Activated CD8-positive, alpha-beta T cell treated with anti-CD3 and anti-CD28 coated beads for 36 hours (primary cell): ENCODE data around the gene HINFP. TPM values are rescaled to one million over a fixed set of nuclear protein-coding genes. Genes with fewer than 3 reads are reported as not detected.
"Not testable (repeated sequence)": the region's sequence is repeated elsewhere in the genome, so short reads cannot be mapped to it uniquely, and the experiment has no call there.

Experiments used
- ATAC-seq: fragments of 200-7000 bp; cut with Tn5 transposase; one replicate; pipeline ENCODE4 v1.10.0; 2021; ENCODE audit warnings: mild to moderate bottlenecking, moderate library complexity
- CTCF ChIA-PET: fragments of 350-600 bp; sonication (Branson Sonifier 250); formaldehyde crosslinking; loops from one replicate; lab custom pipeline; 2021; ENCODE audit warnings: antibody characterized with exemption; lab: Charles Lee
- POLR2A ChIA-PET: fragments of 350-600 bp; sonication (Branson Sonifier 250); formaldehyde crosslinking; loops from one replicate; lab custom pipeline; 2021; ENCODE audit warnings: antibody characterized with exemption; lab: Charles Lee
- DNase-seq: peaks from one replicate; pipeline ENCODE4 v3.0.0-alpha.2; 2020
- H3K27ac Mint-ChIP-seq: one replicate; pipeline ENCODE4 v1.8.0; 2021; ENCODE audit warnings: mild to moderate bottlenecking, mixed read lengths
- H3K27me3 Mint-ChIP-seq: one replicate; pipeline ENCODE4 v1.8.0; 2021; ENCODE audit warnings: mixed read lengths
- H3K36me3 Mint-ChIP-seq: one replicate; pipeline ENCODE4 v1.8.0; 2021; ENCODE audit warnings: low read depth, mixed read lengths
- H3K4me1 Mint-ChIP-seq: one replicate; pipeline ENCODE4 v1.8.0; 2021; ENCODE audit warnings: low read depth, mixed read lengths
- H3K4me3 Mint-ChIP-seq: one replicate; pipeline ENCODE4 v1.8.0; 2021; ENCODE audit warnings: mild to moderate bottlenecking, moderate library complexity, mixed read lengths
- H3K9me3 Mint-ChIP-seq: one replicate; pipeline ENCODE4 v1.8.0; 2021; ENCODE audit warnings: mixed read lengths
- CTCF ChIP-seq: fragments of 200-600 bp; IDR thresholded peaks from one replicate; pipeline ENCODE4 v1.8.0; 2022; ENCODE audit warnings: antibody characterized with exemption, mild to moderate bottlenecking
- intact Hi-C: fragments of 100-400 bp; cut with micrococcal nuclease; formaldehyde crosslinking; loops from one replicate; pipeline ENCODE4 v1.10.0; 2022
- total RNA-seq, 2 experiments: library from RNA; stranded (reverse); gene quantifications; one replicate each; pipeline ENCODE4 v1.2.3, GENCODE V29; 2021

HINFP gene
- total RNA-seq, 2 experiments from 2014 or later: 23.9 to 26.5 TPM

DNA sequence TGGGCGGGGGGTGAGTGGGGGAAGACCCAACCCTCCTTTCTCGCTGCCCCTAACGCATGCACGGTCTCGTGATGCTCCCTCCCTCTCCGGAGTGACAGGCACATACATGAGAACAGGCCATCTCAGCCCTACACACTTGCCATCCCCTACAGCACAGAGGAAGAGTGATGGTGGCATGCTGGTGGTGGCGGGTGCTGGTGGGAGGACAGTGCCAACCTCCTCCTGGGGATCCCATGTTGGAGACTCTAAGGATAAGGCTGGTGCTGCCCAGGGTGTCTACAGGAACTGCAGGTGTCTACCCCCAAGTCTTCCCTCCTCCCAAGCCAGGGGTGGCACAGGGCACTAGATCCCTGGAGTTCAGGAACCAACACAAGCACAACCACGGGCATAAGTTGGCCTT, 40.5 kb downstream of the HINFP start:
- no peak for DNase-seq
- TF ChIP-seq CTCF: no peak
- intact Hi-C loops: no loop called here
- no peaks in the 10 kb centered on the region for H3K9me3 Mint-ChIP-seq
- POLR2A ChIA-PET: no interaction called here
- H3K4me3 Mint-ChIP-seq: no peak overlapping the region
- H3K4me1 Mint-ChIP-seq: no peaks in the 10 kb centered on the region
- CTCF ChIA-PET: no interaction called here
- no peak for ATAC-seq
- H3K27ac Mint-ChIP-seq: no peak overlapping the region
- H3K36me3 Mint-ChIP-seq: no peaks in the 10 kb centered on the region
- H3K27me3 Mint-ChIP-seq: no peaks in the 10 kb centered on the region

DNA sequence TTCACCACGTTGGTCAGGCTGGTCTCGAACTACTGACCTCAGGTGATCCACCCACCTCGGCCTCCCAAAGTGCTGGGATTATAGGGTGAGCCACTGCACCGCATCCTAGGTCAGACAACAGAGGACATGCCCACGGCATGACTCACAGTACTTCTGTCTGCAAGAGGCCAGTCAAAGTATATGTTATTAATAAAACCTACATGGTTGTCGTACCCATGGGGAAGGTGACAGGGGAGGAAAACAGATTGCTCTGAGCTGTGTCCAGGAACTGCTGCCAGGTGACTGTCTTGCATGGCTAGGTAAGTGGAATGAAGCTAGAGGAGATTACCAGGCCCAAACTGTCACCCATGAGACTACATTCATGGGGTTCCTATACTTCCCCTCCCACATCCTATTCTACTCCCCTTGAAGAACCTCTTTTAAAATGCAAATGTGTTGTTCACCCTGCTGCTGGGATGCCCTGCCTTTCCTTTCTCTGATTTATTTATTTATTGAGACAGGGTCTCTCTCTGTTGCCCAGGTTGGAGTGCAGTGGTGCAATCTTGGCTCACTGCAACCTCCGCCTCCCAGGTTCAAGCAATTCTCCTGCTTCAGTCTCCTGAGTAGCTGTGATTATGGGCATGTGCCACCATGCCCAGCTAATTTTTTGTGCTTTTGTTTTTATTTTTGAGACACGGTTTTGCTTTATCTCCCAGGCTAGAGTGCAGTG, 45.1 kb downstream of the HINFP start:
- Mint-ChIP-seq H3K36me3 (no peaks in the 10 kb centered on the region), H3K4me1 (peaks cover 9% of the 10 kb centered on the region), H3K27ac (no peak overlapping the region), H3K27me3 (no peaks in the 10 kb centered on the region), H3K9me3 (no peaks in the 10 kb centered on the region), H3K4me3 (no peak overlapping the region)
- intact Hi-C loops: no loop called here
- DNase-seq (no peak), ATAC-seq (no peak)
- CTCF ChIA-PET: interaction anchor here (1.0 to 1.5 kb wide), 5 partner anchors 10 to 118 kb away, joined by 3 to 4 read pairs (median 3); partner anchors contain the start of gene HINFP
- POLR2A ChIA-PET: interaction anchor here (0.5 to 1.3 kb wide), 3 partner anchors 16 to 215 kb away, joined by 3 read pairs; partner anchors contain the start of gene USP2
- TF ChIP-seq CTCF: no peak

DNA sequence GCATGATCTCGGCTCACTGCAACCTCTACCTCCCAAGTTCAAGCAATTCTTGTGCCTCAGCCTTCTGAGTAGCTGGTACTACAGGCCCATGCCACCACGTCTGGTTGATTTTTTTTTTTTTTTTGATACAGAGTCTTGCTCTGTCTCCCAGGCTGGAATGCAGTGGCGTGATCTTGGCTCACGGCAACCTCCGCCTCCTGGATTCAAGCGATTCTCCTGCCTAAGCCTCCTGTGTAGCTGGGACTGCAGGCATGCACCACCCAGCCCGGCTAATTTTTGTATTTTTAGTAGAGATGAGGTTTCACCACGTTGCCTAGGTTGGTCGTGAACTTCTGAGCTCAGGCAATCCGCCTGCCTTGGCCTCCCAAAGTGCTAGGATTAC, 45.7 kb downstream of the HINFP start:
- CTCF ChIA-PET: interaction anchor here (0.8 to 1.5 kb wide), 6 partner anchors 9 to 117 kb away, joined by 3 to 4 read pairs (median 3); partner anchors contain the start of gene HINFP
- DNase-seq, H3K27ac Mint-ChIP-seq, H3K27me3 Mint-ChIP-seq, intact Hi-C loops, H3K4me1 Mint-ChIP-seq, ATAC-seq, H3K36me3 Mint-ChIP-seq, H3K4me3 Mint-ChIP-seq, H3K9me3 Mint-ChIP-seq: not testable (repeated sequence)
- POLR2A ChIA-PET: interaction anchor here (0.5 to 1.3 kb wide), 3 partner anchors 15 to 214 kb away, joined by 3 read pairs; partner anchors contain the start of gene USP2

- Mint-ChIP-seq H3K27me3 (no peaks in the 10 kb centered on the region), H3K4me1 (peaks cover 9% of the 10 kb centered on the region), H3K9me3 (no peaks in the 10 kb centered on the region), H3K4me3 (peak overlapping the region; percentile 89), H3K27ac (peak overlapping the region; percentile 57), H3K36me3 (no peaks in the 10 kb centered on the region)
- ATAC-seq: no peak
- ChIA-PET POLR2A (interaction anchor here (1.9 kb wide), 1 partner anchor 38 kb away, joined by 9 read pairs; the partner anchor contains the start of gene CBL), CTCF (interaction anchor here (0.8 to 1.5 kb wide), 5 partner anchors 8 to 116 kb away, joined by 3 to 4 read pairs (median 3); partner anchors contain the start of gene HINFP)
- TF ChIP-seq CTCF: no peak
- peak; percentile 10 for DNase-seq
- intact Hi-C loops: no loop called here
Observed at GRCh38 chr11:119167933-119168332, 46.6 kb downstream of the HINFP start.

GRCh38 chr11:119168471-119169281, 47.3 kb downstream of the HINFP start, which contains the start of gene NLRX1:
TSS of gene NLRX1 (plus strand) at chr11:119168725. CDS start at chr11:119171404, 2,679 bp downstream.
- no peaks in the 10 kb centered on the region for H3K27me3 Mint-ChIP-seq
- peaks cover 9% of the 10 kb centered on the region for H3K4me1 Mint-ChIP-seq
- ChIA-PET POLR2A (interaction anchor here (0.7 to 2.1 kb wide), 14 partner anchors 9 to 169 kb away, joined by 3 to 9 read pairs (median 4); partner anchors contain the start of gene CBL), CTCF (interaction anchor here (0.7 to 2.7 kb wide), 36 partner anchors 9 to 306 kb away, joined by 3 to 35 read pairs (median 4); partner anchors contain the start of genes CBL and VPS11)
- DNase-seq (peak; percentile 91), ATAC-seq (peak; percentile 95)
- H3K4me3 Mint-ChIP-seq: peak within 1 kb of the TSS; percentile 89
- peak within 1 kb of the TSS; percentile 92 for H3K27ac Mint-ChIP-seq
- no peaks in the 10 kb centered on the region for H3K9me3 Mint-ChIP-seq
- intact Hi-C loops: no loop called here
- no peaks in the 10 kb centered on the region for H3K36me3 Mint-ChIP-seq
- peak; percentile 89 for TF ChIP-seq CTCF
